Limb (tissue), 2 donors: ENCODE data around the gene KRT40.
A peak's percentile ranks its signal among the peaks of the same experiment; 100 is the strongest.

Source experiments
- DNase-seq, 2 donors: peaks; one replicate each; pipeline ENCODE4 v3.0.0-alpha.2; 2016; ENCODE audit errors: extremely low spot score in 2 of 2

The KRT40 gene

DNA sequence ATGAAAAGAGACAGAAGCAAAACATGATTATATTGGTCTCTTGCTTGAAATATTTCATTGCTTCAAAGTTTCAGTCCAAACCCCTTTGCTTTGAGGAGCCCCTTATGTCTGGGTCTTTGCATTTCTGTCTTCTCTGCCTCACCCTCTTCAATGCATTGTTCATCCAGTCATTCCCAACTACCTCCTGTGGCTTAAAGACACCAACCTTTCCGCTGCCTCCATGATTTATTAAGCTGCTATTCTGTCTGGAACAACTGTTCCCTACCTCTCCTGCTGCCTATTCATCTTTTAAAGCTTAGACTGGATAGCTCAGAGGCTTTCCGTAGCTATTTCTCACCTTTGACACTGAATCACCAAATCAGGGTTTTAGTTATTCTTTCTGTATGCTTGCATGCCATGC lies 13.2 kb upstream of the KRT40 start:
- no peak for DNase-seq

DNA sequence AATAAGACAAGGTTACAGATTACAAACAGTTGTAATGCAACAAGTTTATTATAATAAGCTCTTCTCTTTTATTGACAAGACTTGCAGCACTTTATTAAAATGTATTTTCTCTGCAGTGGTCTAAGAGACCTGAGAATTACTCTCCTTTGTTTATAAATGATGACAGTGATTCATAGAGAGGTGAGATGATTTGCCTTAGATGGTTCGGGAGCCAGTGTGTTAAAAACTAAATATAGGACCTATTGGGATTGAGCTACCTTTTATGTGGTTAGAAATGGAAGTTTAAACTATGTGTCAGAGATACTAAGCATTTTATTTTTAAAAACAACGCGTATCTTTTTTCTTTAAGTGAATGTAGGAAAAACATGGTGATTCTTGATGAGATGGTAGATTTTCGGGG lies 12.7 kb upstream of the KRT40 start:
- no peak for DNase-seq

DNA sequence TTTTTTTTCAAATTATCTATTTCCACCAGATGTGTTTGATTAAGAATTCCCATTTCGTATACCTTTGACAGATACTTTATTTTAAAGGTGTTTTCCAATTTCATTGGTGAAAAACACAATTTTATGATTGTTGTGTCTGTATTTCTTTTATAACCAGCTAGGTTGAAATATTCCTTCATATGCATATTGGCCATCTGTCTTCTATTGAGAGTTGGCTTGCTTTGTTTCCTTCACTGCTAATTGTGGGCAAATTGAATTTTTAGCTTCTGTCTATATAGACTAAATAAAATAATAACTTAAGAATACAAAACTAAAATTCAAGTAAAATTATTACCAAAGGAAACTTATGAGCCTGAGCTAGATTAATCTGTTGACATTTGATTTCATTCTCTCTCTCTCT lies 11.0 kb upstream of the KRT40 start:
- DNase-seq: no peak

DNA sequence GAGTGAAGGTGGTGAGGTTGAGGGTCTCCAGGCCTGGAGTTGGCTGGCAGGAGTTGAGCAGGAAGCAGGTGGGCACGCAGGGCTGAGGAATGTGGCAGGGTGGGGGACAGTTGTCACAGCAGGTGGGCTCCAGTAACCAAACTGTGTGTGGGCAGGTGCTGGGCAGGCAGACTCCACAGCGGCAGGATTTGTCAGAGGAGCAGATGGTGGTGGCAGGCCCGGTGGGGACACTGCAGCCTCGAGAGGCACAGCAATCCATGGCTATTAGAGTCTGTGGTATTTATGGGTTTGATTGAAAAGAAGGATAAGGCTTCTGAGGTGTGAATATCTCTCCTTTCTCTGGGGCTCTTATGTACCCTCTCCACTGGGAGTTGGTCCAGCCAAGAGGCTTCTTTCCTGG lies 9.7 kb upstream of the KRT40 start, which contains the start of gene KRTAP3-3:
TSS of gene KRTAP3-3 (minus strand) at position 326 of the 400 bp plus-strand sequence. CDS start at position 259, 67 bp downstream.
- no peak for DNase-seq

DNA sequence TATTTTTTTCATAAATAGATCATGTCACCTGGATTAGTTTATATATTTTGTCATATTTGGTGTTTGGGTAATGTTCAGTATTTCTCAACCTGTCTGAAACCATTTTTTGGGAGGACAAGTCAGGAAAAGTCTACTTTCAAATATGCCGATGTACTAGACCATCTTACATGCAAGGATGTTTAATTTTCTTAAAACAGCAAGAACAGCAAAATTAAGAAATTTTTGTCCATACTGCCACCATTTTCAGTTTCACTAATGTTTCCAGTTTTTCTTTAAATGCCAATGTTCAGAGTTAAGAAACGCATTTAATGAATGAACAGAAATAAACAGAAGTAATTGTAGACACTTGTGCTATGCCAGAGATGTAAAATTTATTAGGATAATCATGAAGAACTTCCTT lies 9.0 kb upstream of the KRT40 start:
- DNase-seq: no peak

DNA sequence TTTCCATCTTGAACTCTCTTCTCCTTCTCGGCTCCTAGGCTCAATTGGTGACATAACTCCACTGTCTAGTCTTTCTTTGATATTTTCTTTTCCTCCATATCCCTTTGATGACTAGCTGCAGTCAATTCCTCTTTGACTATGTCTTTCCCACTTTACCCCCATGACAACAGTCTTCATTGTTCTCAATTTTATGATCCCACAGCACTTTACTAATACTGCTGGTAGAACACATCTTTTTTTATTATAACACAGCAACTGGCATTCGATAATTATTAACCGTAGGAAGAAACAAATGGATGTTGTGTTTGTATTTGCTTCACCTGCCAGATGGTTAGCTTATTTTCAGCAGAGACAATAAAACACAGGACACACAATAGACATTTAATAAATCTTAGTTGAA lies 8.5 kb upstream of the KRT40 start:
- DNase-seq: no peak

DNA sequence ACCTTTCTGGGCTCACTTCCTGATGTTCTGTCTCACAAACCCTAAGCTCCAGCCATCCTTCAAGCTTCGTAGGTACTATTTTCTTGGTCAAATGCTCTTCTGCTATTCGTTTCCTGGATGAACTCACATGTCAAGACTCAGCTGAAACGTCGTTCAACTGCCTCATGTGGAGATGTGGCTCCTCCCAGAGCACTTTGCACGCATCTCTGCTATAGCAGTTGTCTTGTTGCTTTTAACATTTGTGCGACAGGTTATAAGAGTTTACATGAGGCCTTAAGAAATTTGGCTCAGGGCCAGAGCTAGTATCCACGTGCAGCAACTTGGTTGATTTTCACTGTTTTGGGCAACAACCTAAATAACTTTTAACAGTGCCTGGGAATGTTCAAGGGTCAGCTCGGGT lies 2.8 kb upstream of the KRT40 start:
- no peak for DNase-seq

GRCh38 chr17:40981115-40981514 lies 3.0 kb downstream of the KRT40 start:
- DNase-seq: no peak

- DNase-seq: peak; percentile 47 to 76
Measured at GRCh38 chr17:40980596-40980995, 3.5 kb downstream of the KRT40 start.

- no peak for DNase-seq
Measured at GRCh38 chr17:40980117-40980516, 4.0 kb downstream of the KRT40 start.

- no peak for DNase-seq
Measured at GRCh38 chr17:40978575-40979151, 5.5 kb downstream of the KRT40 start.

- DNase-seq: no peak
Measured at GRCh38 chr17:40975516-40975915, 8.6 kb downstream of the KRT40 start.

GRCh38 chr17:40974366-40974765 lies 9.8 kb downstream of the KRT40 start:
- no peak for DNase-seq

- DNase-seq: no peak
Measured at GRCh38 chr17:40967582-40967981, 16.5 kb downstream of the KRT40 start.

DNA sequence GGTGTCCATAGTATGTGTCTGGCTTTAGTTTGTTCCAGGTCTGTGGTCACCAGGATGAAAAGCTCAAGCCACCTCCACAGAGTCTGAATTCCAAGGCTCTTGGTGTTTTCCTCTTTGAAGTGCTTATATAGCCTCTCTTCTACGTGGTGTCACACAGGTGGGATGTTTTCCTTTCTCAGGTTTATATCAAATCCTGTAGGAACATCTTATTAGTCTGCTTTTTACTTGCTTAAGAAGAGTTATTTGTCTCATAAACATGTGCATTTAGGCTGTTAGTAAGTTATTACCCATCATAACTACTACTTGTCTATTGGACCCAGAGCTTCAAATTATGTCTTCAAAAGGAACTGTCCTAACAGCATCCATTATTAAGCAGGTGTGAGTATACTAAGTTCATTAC lies 17.3 kb downstream of the KRT40 start, which contains the start of gene KRT39:
TSS of gene KRT39 (minus strand) at position 101 of the 400 bp plus-strand sequence. CDS start at position 9, 92 bp downstream.
- DNase-seq: no peak

GRCh38 chr17:40963838-40964237 lies 20.3 kb downstream of the KRT40 start:
- no peak for DNase-seq

DNA sequence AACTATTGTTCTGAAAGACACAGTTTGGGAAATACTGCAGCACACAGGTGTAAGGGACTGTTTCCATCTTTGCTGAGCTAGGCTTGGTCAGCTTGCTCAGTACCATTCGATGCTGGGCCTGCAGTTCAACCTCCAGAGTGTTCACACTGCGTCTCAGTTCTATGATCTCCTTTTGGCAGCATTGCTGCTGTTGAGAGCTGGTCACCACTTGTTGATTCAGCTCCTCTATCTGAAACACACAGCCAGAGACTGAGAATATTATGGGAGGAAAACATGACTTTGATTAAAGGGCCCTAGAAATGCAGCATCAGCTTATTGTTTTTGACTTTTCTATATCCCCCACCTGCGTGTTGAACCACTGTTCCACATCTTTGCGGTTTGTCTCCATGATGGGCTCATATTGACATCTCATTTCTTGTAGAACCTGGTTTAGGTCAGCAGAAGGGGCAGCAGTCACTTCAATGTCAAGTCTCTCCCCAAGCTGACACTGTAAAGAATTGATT lies 22.0 kb downstream of the KRT40 start:
- DNase-seq: no peak

DNA sequence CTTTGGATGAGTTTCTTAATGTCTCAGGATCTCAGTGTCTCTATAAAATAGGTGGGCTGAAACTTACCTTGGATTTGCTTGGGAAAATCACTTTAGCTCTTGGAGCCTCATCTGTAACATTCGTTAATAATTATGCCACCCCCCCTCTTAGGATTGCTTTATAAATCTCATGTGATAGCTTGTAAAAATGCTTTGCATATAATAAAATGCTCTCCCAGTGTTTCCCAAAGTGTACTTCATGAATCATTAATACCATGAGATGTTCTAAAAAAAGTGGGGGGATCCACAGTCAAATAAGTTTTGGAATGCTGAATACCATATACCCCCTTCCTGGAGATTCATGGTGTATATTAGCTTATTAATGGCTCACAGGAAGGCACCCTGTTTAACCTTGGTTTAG lies 22.5 kb downstream of the KRT40 start:
- no peak for DNase-seq

DNA sequence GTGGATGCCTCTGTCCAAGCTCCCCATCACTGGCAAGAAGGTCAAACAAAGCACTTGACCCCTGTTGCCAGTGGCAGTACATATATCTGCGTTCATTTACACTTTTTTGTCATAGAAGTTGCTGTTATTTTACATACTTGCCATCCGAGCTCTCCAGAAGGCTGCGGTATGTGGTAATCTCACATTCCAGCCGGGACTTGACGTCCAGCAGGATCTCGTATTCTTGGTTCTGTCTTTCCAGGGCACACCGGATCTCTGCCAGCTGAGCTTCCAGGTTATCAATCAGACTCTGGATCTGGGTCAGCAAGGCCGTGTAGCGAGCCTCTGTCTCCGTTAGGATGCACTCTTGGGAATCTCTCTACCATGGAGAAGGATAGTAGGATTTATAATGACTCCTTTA lies 24.0 kb downstream of the KRT40 start:
- no peak for DNase-seq

DNA sequence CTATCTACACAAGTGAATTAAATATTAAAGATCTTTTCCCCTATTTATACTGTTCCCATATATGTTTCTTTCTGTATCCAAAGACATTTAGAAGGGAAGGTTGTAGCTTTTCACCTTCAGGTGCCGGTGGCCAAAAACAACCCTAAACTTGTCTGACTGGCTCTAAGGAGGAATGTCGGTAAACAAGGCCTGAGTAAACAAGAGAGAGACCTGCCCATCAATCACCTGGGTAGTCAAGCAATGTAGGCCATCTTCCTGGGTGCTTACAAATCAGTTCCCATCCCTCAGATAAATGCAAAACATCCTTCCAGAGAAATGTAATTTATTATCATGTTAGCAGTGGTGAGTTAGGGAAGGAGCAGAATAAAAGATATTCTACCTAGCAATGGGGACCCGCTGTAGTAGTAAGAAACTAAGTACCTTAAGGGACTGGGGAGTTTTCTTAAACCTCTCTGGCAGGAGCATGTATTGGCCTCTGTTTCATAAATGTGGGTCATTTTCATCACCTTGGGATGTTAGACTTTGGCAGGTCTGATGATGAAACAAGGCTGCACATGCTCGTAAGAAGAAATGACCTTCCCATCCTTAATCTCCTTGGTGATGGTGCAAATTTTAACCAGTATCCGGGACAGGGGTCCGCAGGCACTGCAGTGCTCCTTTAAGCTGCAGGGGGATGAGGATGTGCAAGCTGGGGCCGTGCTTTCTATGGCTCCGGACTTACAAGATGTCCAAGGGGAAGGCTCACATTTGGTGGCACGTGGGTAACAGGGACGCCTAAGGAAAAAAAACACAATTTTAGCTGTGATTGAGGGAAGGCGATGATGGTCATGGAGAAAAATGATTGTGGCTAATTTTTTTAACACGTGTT lies 25.8 kb downstream of the KRT40 start:
- DNase-seq: no peak

DNA sequence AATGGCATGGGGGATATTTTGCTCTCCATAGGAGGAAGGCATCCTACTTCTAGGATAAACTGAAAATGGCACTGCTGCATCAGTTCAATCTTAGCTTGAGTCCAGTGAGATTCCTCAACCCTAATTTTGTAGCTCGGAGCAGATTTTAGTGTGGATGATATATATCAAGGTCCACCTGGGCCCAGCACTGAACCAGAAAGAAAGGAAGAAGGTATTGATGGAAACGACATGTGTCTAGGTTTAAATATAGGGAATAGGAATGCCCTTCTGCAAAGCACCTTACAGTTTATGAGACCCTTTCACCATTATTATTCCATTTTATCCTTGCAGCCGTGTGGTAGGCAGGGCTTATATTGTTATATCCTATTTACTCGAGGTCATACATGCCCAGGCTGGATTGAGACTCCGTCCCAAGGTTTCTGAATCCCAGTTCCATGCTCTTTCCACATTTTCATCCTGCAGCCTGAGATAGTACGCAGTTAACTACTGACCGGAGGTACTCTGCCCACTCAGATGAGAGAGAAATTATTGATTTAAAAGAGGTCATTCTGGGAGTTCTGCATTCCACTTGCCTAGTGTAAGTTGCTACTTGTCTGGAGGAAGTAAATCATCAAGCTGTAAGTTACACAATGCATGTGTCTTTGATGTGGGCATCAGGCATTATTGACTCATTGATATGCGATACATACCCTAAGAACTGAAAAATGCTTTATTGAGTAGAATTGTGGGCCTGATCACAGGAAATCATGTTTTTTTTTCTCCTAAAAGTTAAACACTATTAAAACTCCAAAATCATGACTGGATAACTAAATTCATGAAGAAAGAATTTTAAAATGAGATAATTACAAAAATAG lies 27.5 kb downstream of the KRT40 start:
- DNase-seq: no peak

DNA sequence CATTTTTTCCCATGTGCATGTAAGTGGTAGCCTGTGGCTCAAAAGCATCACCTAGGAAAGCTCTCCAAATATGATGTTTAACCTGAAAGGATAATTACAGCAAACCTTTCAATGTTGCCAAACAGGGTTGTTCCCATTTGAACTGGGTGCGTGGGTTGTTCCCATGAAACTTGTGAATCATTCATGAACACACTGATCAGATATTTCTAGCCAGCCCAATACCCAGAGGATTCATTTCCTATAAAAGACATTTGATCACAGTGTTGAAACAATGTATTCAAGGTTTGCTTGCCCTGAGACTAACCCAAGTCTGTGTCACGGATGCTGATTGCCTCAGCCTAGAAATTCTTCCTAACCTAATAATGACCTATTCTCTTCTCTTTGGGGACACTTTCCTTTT lies 30.2 kb downstream of the KRT40 start:
- no peak for DNase-seq
